ENCODE measurements around the gene STX1A.
A peak's percentile ranks its signal among the peaks of the same experiment; 100 is the strongest.
"Not testable (repeated sequence)": the region's sequence is repeated elsewhere in the genome, so short reads cannot be mapped to it uniquely, and the experiment has no call there.

The STX1A gene

GRCh38 chr7:73735528-73735905, 16.0 kb upstream of the STX1A start:
- DNase-seq (ENCODE audit: low read depth), result no peak

DNA sequence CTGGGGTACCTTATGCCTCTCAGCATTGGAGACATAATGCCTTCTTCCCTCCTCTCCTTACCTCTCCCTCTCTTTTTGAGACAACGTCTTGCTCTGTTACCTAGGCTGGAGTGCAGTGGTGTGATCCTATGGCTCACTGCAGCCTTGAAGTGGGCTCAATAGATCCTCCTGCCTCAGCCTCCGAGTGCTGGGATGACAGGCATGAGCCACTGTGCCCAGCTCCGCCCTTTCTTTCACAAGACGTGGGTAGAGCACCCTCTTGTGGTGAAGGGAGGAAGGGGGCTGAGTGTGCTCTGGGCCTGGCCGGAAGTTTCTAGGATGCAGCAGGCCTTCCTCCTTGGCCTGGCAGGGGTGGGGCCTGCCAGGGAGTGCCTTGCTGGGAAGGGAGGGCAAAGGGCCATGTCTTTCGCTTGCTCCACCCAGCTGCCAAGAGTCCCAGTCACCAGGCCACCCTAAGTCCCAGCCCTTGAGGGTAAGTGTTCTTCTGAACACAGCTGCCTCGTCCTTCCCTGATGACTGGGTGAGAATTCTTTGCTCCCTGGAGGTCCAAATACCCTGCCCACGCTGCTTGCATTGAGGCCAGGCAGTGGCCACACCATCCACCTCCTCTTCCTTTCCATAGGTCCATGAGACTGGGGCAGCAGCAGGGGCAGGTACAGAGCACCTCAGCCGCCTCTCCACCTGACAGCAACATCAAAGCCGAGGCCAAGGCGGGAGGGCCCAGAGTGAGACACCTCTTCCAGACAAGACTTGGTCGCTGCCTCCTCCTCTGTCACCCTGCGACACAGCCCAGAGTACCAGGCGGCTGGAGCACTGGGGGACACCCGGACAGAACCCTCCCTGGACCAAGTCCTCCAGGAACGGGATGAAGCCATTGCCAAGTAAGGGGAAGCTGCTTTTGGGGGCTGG, 15.4 kb upstream of the STX1A start:
- peak; percentile 94 for DNase-seq (ENCODE audit: low read depth)

DNA sequence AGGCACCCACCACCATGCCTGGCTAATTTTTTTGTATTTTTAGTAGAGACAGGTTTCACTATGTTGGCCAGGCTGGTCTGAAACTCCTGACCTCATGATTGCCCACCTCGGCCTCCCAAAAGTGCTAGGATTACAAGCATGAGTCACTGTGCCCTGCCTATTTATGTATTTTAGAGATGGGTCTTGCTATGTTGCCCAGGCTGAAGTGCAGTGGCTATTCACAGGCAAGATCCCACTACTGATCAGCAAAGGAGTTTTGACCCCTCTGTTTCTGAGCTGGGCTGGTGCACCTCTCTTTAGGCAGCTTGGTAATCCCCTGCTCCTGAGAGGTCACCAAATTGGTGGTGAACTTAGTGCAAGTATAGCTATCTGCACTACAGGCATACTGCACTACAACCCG, 12.9 kb upstream of the STX1A start:
- no peak for DNase-seq (ENCODE audit: low read depth)

- no peak for DNase-seq (ENCODE audit: low read depth)
These were observed 11.0 kb upstream of the STX1A start for GRCh38 chr7:73730485-73730884.

DNA sequence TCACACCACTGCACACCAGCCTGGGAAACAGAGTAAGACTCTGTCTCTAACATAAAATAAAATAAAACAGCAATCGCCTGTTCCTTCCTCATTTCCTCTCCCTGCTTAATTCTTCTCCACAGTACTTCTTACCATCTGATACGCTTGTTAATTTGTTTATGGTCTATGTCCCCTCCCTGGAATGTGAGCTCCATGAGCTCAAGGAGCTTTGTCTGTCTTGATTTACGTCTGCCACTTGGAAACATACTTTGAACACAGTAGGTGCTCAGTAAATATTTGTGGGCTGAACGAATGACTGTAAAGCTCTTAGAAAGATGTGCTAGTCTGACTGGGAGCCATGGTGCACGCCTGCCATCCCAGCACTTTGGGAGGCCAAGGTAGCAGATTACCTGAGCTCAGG, 9.1 kb upstream of the STX1A start:
- no peak for DNase-seq (ENCODE audit: low read depth)

- DNase-seq (ENCODE audit: low read depth), result no peak
These were observed 8.5 kb upstream of the STX1A start for GRCh38 chr7:73727952-73728351.

GRCh38 chr7:73726083-73726466, 6.6 kb upstream of the STX1A start:
- no peak for DNase-seq (ENCODE audit: low read depth)

DNA sequence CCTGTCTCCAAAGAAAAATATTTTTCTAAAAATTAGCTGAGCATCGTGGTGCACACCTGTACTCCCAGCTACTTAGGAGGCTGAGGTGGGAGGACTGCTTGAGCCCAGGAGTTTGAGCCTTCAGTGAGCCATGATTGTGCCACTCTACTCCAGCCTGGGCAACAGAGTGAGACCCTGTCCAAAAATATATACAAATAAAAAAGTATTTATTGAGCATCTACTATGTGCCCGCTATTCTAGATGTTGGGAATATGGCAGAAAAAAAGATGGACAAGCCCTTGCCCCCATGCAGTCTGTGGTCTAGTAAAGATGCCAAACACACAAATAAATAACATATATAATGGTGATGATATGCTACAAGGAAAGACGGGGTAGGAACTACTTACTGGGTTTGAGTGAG, 4.3 kb upstream of the STX1A start:
- no peak for DNase-seq (ENCODE audit: low read depth)

GRCh38 chr7:73722785-73723184, 3.3 kb upstream of the STX1A start:
- no peak for DNase-seq (ENCODE audit: low read depth)

GRCh38 chr7:73722182-73722581, 2.7 kb upstream of the STX1A start:
- DNase-seq (ENCODE audit: low read depth), result not testable (repeated sequence)

DNA sequence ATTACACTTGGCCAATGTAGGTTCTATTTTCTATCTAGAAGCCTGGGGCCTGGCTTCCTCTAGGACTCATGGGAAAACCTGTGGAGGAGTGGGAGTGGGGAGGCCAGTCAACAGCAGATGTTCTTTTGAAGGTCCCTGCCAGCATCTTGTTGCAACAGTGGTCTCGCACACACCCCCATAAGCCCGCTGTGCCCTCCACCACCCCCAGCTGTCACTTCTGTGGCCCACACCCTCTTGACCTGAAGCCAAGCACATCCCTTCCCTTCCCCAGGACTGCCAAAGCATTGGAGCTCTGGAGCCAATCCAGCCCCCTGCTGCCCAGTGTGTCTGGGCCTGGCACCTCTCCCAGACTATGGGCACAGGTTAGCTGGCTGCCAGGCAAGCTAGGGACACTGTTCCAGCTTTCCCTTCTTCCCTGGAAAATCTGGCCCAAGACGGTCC, 1.9 kb upstream of the STX1A start:
- peak; percentile 65 for DNase-seq (ENCODE audit: low read depth)

- not testable (repeated sequence) for DNase-seq (ENCODE audit: low read depth)
These were observed 974 bp upstream of the STX1A start for GRCh38 chr7:73720443-73720842.

GRCh38 chr7:73719806-73720169, 319 bp upstream of the STX1A start:
- no peak for DNase-seq (ENCODE audit: low read depth)

DNA sequence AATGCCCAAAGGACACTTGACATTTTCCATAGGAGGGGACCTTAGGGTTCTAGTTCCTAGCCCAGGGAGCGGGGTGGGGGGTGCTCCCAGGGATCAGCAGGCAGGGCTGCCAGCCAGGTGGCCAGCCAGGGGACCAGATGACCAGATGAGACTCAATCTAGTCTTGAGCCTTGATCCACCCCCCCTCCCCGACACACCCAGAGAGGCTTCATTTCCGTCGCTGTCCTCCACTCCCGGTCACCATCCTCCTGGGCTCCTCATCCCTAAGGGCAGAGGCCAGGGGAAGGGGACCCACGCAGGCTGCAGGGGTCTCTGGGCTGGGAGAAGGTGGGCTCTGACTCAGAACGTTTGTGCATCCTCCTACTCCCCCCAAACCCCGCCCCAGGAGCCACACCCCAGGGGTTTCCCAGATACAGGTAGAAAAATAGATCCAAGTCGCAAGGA, 1.0 kb downstream of the STX1A start:
- no peak for DNase-seq (ENCODE audit: low read depth)

- DNase-seq (ENCODE audit: low read depth), result peak; percentile 57
These were observed 1.5 kb downstream of the STX1A start for GRCh38 chr7:73717991-73718405.

GRCh38 chr7:73717025-73717807, 2.3 kb downstream of the STX1A start:
- no peak for DNase-seq (ENCODE audit: low read depth)

DNA sequence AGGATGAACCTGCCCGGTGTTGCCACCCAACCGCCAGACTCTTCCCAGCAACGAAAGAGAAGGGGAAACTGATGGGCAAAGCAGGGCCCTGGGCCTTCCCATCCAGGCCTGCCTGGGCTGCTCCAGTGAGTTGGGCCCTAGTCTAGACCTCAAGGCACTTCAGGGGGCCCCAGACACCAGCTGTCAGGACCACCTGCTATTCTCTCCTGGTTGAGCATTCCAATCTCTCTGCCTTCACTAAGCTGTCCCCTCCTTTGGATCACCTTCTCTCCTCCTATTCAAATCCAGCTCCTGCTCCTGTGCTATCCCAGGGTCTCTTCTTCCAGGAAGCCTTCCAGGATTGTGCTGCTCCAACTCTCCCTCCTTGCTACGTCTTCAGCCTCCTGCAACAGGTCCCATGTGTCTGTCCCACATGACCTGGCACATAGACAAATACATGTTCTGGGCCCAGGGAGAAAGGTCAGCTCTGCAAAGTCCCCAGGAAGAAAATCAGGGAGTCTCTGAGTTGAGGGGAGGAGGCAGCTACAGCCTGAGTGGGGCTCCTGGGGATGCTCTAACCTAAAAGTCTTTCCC, 3.1 kb downstream of the STX1A start:
- DNase-seq (ENCODE audit: low read depth), result no peak

DNA sequence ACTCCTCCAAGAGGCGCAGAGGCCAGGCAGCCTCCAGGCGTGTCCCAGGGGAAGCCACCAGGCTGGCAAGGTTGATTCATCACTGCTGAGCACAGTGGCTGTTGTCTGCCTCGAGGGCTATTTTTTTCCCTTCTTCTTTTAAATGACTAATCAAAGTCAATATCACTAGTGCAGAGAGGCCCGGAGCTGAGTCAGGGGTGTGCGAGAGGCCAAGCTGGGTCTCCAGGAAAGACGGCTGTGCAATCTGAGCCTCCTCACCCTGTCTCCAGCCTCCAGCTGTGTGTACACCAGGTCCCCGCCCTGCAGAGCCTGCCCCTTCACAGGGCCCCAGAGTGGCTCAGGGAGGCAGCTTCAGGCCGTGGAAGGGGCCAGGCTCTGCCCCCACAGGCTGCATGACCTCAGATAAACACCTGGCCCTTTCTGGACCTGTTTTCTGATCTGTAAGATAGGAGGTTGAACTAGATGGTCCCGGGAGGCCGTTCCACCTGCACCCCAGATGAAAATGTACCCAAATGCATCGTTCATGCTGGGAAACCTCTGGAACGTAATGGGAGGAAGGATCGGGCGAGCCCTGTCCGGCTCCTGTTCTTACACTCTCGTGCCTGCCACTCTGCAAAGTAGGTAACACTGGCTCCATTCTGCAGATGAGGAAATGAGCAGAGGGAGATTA, 3.7 kb downstream of the STX1A start:
- DNase-seq (ENCODE audit: low read depth), result peak; percentile 90

DNA sequence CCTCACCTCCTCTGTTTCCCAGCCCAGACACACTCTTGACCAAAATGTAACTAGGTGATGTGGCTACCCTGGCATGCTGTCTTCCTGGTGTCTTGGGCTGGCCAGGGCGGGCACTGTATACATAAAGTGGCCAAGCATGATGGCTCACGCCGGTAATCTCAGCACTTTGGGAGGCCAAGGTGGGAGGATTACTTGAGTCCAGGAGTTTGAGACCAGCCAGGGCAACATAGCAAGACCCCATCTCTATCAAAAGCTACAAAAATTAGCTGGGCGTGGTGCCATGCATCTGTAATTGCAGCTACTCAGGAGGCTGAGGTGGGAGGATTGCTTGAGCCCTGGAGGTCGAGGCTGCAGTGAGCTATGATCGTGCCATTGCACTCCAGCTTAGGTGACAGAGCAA, 6.2 kb downstream of the STX1A start:
- not testable (repeated sequence) for DNase-seq (ENCODE audit: low read depth)

GRCh38 chr7:73712773-73713172, 6.7 kb downstream of the STX1A start:
- no peak for DNase-seq (ENCODE audit: low read depth)

DNA sequence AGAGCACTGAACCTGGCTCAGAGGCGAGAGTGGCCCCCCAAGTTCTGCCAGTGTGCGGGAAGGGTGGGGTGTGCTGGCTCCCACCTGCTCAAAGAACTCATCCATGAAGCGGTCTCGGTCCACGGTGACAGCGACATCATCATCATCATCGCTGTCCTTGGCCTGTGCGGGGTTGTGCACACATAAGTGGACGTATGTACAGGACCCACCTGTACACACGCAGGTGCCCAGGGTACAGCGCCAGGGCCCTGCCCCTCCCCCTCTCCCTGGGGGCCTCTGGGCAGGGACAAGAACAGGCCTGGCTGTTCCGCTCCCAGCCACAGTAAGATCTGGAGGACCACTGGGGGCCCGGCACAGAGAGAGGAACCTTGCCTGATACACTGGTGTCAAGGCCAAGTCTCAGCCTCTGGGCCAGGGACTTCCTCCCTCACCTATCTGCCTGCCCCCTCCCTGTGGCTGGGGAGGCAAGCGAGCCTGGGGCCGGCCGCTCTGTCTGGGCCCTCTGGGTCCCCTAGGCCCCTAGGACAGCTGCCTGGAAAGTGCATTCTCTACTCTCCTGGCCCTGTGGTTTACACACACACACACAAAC, 10.4 kb downstream of the STX1A start:
- DNase-seq (ENCODE audit: low read depth), result no peak
